HT-29 (cell line): ENCODE measurements around the gene PRM2. TPM values are rescaled to one million over a fixed set of nuclear protein-coding genes. Genes with fewer than 3 reads are reported as not detected.
"Not testable (repeated sequence)": the region's sequence is repeated elsewhere in the genome, so short reads cannot be mapped to it uniquely, and the experiment has no call there.

ENCODE experiments used
- DNase-seq: peaks from one replicate; pipeline ENCODE4 v3.0.0-alpha.2; 2015; ENCODE audit warnings: low spot score
- total RNA-seq: library from RNA; depleted of rRNA; stranded (reverse); fragments of >200 nt; shearing (Covaris generic); gene quantifications from 2 replicates; pipeline ENCODE4 v1.2.3, GENCODE V29; 2014

PRM2 gene
- total RNA-seq, 1 experiment from 2014 or later, result not detected

- no peak for DNase-seq
These were observed 31.6 kb upstream of the PRM2 start for GRCh38 chr16:11307639-11308492.

GRCh38 chr16:11306997-11307638 lies 30.8 kb upstream of the PRM2 start:
- no peak for DNase-seq

- no peak for DNase-seq
These were observed 30.1 kb upstream of the PRM2 start for GRCh38 chr16:11306381-11306780.

GRCh38 chr16:11303405-11304138 lies 27.3 kb upstream of the PRM2 start:
- peak; percentile 46 for DNase-seq

DNA sequence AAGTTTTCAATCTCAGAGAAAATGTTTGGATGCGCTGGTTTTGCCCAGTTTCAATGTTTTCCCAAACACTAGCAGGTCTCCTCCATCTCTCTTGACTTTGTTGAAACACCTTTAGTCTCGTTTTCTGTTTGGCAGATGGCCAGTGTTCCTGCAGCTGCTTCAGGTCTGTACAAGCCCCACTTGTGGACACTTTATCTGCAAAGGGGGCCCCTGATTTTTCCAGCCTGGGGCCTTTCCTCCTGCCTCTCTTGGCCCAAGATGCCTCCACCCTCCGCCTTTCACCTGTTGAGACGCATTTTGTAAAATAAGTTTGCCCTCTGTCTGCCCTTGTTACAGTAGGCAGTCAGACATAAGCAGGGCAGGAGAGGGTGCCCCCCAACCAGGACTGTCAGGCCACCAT lies 26.7 kb upstream of the PRM2 start:
- DNase-seq, result no peak

DNA sequence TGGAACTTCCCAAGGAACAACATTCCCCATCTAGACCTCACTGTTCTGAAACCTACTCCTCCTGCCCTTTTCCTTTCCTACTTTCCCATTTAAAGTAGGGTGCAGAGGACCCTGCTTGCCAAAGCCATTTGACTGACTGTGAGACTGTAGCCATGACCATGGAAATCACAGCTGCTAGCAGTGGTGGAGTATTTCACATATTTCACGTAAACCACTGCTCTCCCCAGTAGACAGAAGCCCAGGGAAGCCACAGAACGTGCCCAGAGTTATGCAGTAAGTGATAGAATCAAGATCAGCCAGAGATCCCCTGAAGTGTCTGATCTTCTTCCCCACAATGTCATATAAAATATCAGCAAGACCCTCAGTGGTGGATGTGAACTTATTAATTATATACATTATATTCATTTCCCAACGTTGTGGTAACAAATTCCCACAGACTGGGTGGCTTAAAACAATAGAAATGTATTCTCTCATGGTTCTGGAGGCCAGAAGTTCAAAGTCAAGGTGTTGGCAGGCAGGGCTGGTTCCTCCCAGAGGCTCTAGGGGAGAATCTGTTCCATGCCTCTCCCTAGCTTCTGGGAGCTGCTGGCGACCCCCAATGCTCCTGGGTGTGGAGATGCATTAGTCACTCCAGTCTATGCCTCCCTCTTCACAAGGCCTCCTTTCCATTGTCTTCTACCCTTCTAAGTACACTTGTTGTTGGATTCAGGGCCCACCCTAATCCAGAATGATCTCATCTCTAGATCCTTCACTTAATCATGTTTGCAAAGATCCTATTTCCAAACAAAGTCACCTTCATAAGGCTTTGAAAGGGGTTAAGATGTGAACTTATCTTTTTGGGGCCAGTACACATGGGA lies 25.6 kb upstream of the PRM2 start:
- no peak for DNase-seq

DNA sequence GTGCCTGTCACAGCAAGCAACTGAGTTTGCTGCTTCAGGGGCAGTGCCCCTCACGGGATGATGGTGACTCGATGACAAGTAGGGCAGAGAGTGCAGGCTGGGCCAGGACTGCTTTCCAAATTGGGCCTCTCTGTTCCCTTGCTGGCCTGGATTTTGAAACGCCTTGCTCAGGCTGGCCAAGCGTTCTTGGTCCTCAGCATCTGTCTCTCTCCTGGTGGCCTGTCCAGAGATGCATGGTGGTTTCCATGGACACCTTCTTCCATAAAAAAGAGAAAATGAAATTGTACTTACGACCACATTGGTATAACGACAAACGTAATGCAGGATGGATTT lies 24.2 kb upstream of the PRM2 start:
- no peak for DNase-seq

- no peak for DNase-seq
These were observed 23.7 kb upstream of the PRM2 start for GRCh38 chr16:11299865-11300559.

GRCh38 chr16:11298950-11299547 lies 22.8 kb upstream of the PRM2 start:
- DNase-seq, result not testable (repeated sequence)

GRCh38 chr16:11298143-11298900 lies 22.0 kb upstream of the PRM2 start:
- no peak for DNase-seq

GRCh38 chr16:11297492-11298142 lies 21.3 kb upstream of the PRM2 start:
- peak; percentile 40 for DNase-seq

GRCh38 chr16:11296706-11297491 lies 20.6 kb upstream of the PRM2 start:
- no peak for DNase-seq

- DNase-seq, result no peak
These were observed 20.0 kb upstream of the PRM2 start for GRCh38 chr16:11296351-11296705.

DNA sequence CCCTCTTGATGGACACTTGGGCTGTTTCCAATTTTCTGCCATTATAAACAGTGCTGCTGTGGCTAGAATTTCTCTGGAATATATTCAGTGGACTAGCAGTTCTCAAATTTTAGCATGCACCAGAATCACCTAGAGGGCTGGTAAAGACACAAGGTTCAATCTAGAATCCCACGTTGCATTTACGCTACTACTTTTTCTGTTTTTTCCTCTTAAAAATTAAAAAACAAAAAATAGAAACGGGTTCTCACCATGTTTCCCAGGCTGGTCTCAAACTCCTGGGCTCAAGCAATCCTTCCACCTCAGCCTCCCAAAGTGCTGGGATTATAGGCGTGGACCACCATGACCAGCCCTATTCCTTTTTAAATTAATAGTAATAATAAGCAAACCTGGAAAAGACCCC lies 19.4 kb upstream of the PRM2 start:
- DNase-seq, result no peak

GRCh38 chr16:11292076-11292748 lies 15.9 kb upstream of the PRM2 start:
- DNase-seq, result no peak

- DNase-seq, result no peak
These were observed 14.9 kb upstream of the PRM2 start for GRCh38 chr16:11291091-11291703.

GRCh38 chr16:11290102-11290893 lies 14.0 kb upstream of the PRM2 start:
- no peak for DNase-seq
